ENCODE data around the gene HSDL2. TPM values are rescaled to one million over a fixed set of nuclear protein-coding genes. Genes with fewer than 3 reads are reported as not detected.

Gene HSDL2
- total RNA-seq, 4 donors from 2014 or later, result 37.8 to 54.8 (median 43.8) TPM

DNA sequence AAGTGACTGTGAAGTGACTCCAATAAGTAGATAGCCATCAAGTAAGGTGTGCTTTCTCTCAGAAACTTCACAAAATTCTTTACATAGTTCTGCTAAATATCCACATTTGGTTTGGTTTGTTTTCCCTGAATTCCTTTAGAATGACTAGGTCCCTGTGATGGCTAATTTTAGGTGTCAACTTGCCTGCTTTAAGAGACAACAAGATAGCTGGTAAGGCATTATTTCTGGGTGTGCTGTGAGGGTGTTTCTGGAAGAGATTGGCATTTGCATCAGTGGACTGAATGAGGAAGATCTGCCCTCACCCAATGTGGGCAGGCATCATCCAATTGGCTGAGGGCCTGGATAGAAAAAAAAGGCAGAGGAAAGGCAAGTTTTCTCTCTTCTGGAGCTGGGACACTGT, 38.2 kb upstream of the HSDL2 start:
- no peaks in the 10 kb centered on the region for H3K9me3 ChIP-seq
- intact Hi-C loops (cut with DNase I), result no loop called here
- H3K36me3 ChIP-seq, result no peaks in the 10 kb centered on the region
- no peak overlapping the region for H3K4me3 ChIP-seq (replicated peaks in 1 of 3)
- no peak for DNase-seq
- H3K4me1 ChIP-seq, result no peaks in the 10 kb centered on the region
- no peak overlapping the region for H3K27ac ChIP-seq
- no peaks in the 10 kb centered on the region for H3K27me3 ChIP-seq
- TF ChIP-seq POLR2A (IDR thresholded peaks at IDR 0.05), result no peak
- TF ChIP-seq, protein P1, sequence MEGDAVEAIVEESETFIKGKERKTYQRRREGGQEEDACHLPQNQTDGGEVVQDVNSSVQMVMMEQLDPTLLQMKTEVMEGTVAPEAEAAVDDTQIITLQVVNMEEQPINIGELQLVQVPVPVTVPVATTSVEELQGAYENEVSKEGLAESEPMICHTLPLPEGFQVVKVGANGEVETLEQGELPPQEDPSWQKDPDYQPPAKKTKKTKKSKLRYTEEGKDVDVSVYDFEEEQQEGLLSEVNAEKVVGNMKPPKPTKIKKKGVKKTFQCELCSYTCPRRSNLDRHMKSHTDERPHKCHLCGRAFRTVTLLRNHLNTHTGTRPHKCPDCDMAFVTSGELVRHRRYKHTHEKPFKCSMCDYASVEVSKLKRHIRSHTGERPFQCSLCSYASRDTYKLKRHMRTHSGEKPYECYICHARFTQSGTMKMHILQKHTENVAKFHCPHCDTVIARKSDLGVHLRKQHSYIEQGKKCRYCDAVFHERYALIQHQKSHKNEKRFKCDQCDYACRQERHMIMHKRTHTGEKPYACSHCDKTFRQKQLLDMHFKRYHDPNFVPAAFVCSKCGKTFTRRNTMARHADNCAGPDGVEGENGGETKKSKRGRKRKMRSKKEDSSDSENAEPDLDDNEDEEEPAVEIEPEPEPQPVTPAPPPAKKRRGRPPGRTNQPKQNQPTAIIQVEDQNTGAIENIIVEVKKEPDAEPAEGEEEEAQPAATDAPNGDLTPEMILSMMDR (IDR thresholded peaks at IDR 0.05), result no peak

DNA sequence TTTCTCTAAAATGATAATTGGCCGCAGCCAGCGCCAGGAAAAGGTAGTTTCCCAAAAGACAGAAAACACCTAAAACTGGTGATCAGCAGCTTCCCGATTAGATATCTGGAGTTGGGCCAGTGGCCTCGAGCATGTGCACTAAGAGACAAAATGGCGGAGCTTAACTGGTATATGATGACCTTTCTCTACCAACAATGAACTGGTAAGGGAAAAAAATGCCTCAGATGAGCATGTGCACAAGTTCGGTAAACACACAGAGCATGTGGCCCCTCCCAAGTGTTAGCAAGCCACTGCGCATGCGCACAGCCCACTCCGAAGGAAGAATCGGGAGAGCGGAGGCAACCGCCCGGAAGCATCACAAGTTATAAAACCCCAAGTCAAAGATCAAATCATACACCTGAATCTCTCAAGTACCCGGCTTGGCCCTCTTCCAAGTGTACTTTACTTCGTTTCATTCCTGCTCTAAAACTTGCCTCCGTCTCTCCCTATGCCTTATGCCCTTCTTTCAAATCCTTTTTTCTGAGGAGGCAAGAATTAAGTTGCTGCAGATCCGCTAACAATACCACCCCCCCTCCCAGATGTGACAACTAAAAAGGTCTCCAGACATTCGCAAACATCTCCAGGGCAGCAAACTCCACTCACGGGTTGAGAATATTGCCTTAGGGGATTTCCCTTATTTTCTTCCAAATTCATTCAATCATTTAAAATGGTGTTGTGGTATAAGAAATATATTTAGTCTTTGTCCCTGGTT, 31.5 kb upstream of the HSDL2 start:
- H3K9me3 ChIP-seq, result no peaks in the 10 kb centered on the region
- H3K4me3 ChIP-seq (replicated peaks in 1 of 3), result peak overlapping the region in 1 of 3 donors; percentile 16
- no peaks in the 10 kb centered on the region for H3K36me3 ChIP-seq
- H3K27ac ChIP-seq, result no peak overlapping the region
- H3K4me1 ChIP-seq, result peaks cover 0 to 9% of the 10 kb centered on the region in 2 donors
- DNase-seq, result peak; percentile 65 to 74
- 27 to 28% methylated on average over 19 of the region's 19 CpGs for WGBS, 2 donors
- intact Hi-C loops (cut with DNase I), result no loop called here
- peak in 1 of 2 donors; percentile 28 for TF ChIP-seq POLR2A (IDR thresholded peaks at IDR 0.05)
- TF ChIP-seq, protein P1 (IDR thresholded peaks at IDR 0.05), result no peak
- H3K27me3 ChIP-seq, result no peaks in the 10 kb centered on the region

- Histone ChIP-seq H3K4me1 (peaks cover 0 to 9% of the 10 kb centered on the region in 2 donors), H3K9me3 (no peaks in the 10 kb centered on the region), H3K4me3 (replicated peaks in 1 of 3) (no peak overlapping the region), H3K27ac (no peak overlapping the region), H3K36me3 (no peaks in the 10 kb centered on the region), H3K27me3 (no peaks in the 10 kb centered on the region)
- TF ChIP-seq, protein P1 (IDR thresholded peaks at IDR 0.05), result no peak
- TF ChIP-seq POLR2A (IDR thresholded peaks at IDR 0.05), result no peak
- intact Hi-C loops (cut with DNase I), result no loop called here
- 75 to 76% methylated on average over 4 of the region's 4 CpGs for WGBS, 2 donors
- no peak for DNase-seq
These were observed 30.9 kb upstream of the HSDL2 start for GRCh38 chr9:112349008-112349333.

GRCh38 chr9:112351184-112351583, 28.7 kb upstream of the HSDL2 start:
- Histone ChIP-seq H3K36me3 (no peaks in the 10 kb centered on the region), H3K27me3 (no peaks in the 10 kb centered on the region), H3K4me1 (peaks cover 4 to 19% of the 10 kb centered on the region in 2 donors), H3K4me3 (replicated peaks in 1 of 3) (no peak overlapping the region), H3K9me3 (no peaks in the 10 kb centered on the region), H3K27ac (no peak overlapping the region)
- WGBS, 2 donors, result 69 to 73% methylated on average over 3 of the region's 3 CpGs
- no peak for TF ChIP-seq POLR2A (IDR thresholded peaks at IDR 0.05)
- TF ChIP-seq, protein P1 (IDR thresholded peaks at IDR 0.05), result no peak
- intact Hi-C loops (cut with DNase I), result no loop called here
- no peak for DNase-seq

- no peaks in the 10 kb centered on the region for H3K9me3 ChIP-seq
- 60 to 61% methylated on average over 3 of the region's 3 CpGs for WGBS, 2 donors
- intact Hi-C loops (cut with DNase I), result no loop called here
- TF ChIP-seq, protein P1 (IDR thresholded peaks at IDR 0.05), result no peak
- no peak for TF ChIP-seq POLR2A (IDR thresholded peaks at IDR 0.05)
- peaks cover 4 to 19% of the 10 kb centered on the region in 2 donors for H3K4me1 ChIP-seq
- no peak overlapping the region for H3K27ac ChIP-seq
- no peak for DNase-seq
- no peaks in the 10 kb centered on the region for H3K27me3 ChIP-seq
- H3K36me3 ChIP-seq, result no peaks in the 10 kb centered on the region
- no peak overlapping the region for H3K4me3 ChIP-seq (replicated peaks in 1 of 3)
These were observed 27.7 kb upstream of the HSDL2 start for GRCh38 chr9:112352209-112352608.
